MM.1S (cell line): ENCODE data around the gene PAFAH1B2.

ENCODE experiments used
- DNase-seq: peaks from one replicate; pipeline ENCODE4 v3.0.0-alpha.2; 2015
- H2AFZ ChIP-seq: fragments of 300-600 bp; sonication (generic); 2 replicates; pipeline ENCODE4 v1.6.0; 2016; ENCODE audit warnings: antibody characterized with exemption, low read length
- H3F3A ChIP-seq: fragments of 300-600 bp; sonication (generic); 2 replicates; pipeline ENCODE4 v1.6.1; 2016; ENCODE audit warnings: mild to moderate bottlenecking, antibody characterized with exemption, low read length, moderate library complexity, mixed read lengths; ENCODE audit not compliant: insufficient read depth
- H3K27ac ChIP-seq: fragments of 300-600 bp; sonication (generic); 2 replicates; pipeline ENCODE4 v1.5.1; 2016; ENCODE audit warnings: mild to moderate bottlenecking, low read length
- H3K27me3 ChIP-seq: fragments of 300-600 bp; sonication (generic); replicated peaks from 2 replicates; pipeline ENCODE4 v1.6.0; 2016; ENCODE audit warnings: low read length; ENCODE audit not compliant: insufficient read depth
- H3K36me3 ChIP-seq: fragments of 300-600 bp; sonication (generic); replicated peaks from 2 replicates; pipeline ENCODE4 v1.6.1; 2016; ENCODE audit warnings: mild to moderate bottlenecking, low read length, mixed read lengths; ENCODE audit not compliant: insufficient read depth
- H3K4me1 ChIP-seq: fragments of 300-600 bp; sonication (generic); 2 replicates; pipeline ENCODE4 v1.6.1; 2016; ENCODE audit warnings: low read length, mixed read lengths
- H3K4me2 ChIP-seq: fragments of 300-600 bp; sonication (generic); 2 replicates; pipeline ENCODE4 v1.6.0; 2016; ENCODE audit warnings: low read depth, low read length
- H3K4me3 ChIP-seq: fragments of 300-600 bp; sonication (generic); 2 replicates; pipeline ENCODE4 v1.5.1; 2016; ENCODE audit warnings: low read length, mixed read lengths
- H3K79me2 ChIP-seq: fragments of 300-600 bp; sonication (generic); 2 replicates; pipeline ENCODE4 v1.6.1; 2016; ENCODE audit warnings: mixed run types, low read length, mixed read lengths
- H3K9ac ChIP-seq: fragments of 300-600 bp; sonication (generic); 2 replicates; pipeline ENCODE4 v1.6.1; 2016; ENCODE audit warnings: low read length, mixed read lengths
- H3K9me2 ChIP-seq: fragments of 300-600 bp; sonication (generic); replicated peaks from 2 replicates; pipeline ENCODE4 v1.6.1; 2016; ENCODE audit warnings: mild to moderate bottlenecking, low read length, mixed read lengths; ENCODE audit not compliant: insufficient read depth
- H3K9me3 ChIP-seq: fragments of 300-600 bp; sonication (generic); replicated peaks from 2 replicates; pipeline ENCODE4 v1.6.1; 2016; ENCODE audit warnings: mild to moderate bottlenecking, low read length, mixed read lengths; ENCODE audit not compliant: insufficient read depth
- H4K20me1 ChIP-seq: fragments of 300-600 bp; sonication (generic); 2 replicates; pipeline ENCODE4 v1.6.1; 2016; ENCODE audit warnings: mild to moderate bottlenecking, low read length, moderate library complexity, mixed read lengths; ENCODE audit not compliant: insufficient read depth
- CTCF ChIP-seq: fragments of 300-600 bp; sonication (generic); IDR thresholded peaks from 2 replicates; pipeline ENCODE4 v1.5.1; 2016; ENCODE audit warnings: antibody characterized with exemption, low read length, mixed read lengths
- EZH2 ChIP-seq: fragments of 300-600 bp; sonication (generic); optimal IDR thresholded peaks from 2 replicates; pipeline ENCODE3; 2017; ENCODE audit warnings: low read depth, mild to moderate bottlenecking, antibody characterized with exemption, low read length, mixed read lengths
- EZH2phosphoT487 ChIP-seq: fragments of 300-600 bp; sonication (generic); IDR thresholded peaks from 2 replicates; pipeline ENCODE4 v1.6.1; 2018; ENCODE audit warnings: antibody characterized with exemption, low read length

The PAFAH1B2 gene

GRCh38 chr11:117220999-117221774, 77.1 kb downstream of the PAFAH1B2 start:
- Histone ChIP-seq H3K27me3 (no peaks in the 10 kb centered on the region), H2AFZ (no peak overlapping the region), H3K9me3 (no peaks in the 10 kb centered on the region), H3F3A (no peaks in the 10 kb centered on the region), H3K27ac (no peak overlapping the region), H3K4me3 (no peak overlapping the region), H3K36me3 (no peaks in the 10 kb centered on the region; the same call in 1 of the 2 replicates), H3K4me2 (no peak overlapping the region), H4K20me1 (no peaks in the 10 kb centered on the region), H3K9ac (no peak overlapping the region), H3K4me1 (no peaks in the 10 kb centered on the region), H3K79me2 (no peaks in the 10 kb centered on the region), H3K9me2 (no peaks in the 10 kb centered on the region)
- DNase-seq = no peak
- TF ChIP-seq EZH2phosphoT487 (no peak), EZH2 (no peak), CTCF (no peak)

GRCh38 chr11:117221775-117222517, 77.9 kb downstream of the PAFAH1B2 start:
- H3K79me2 ChIP-seq = no peaks in the 10 kb centered on the region
- no peak overlapping the region for H3K4me3 ChIP-seq
- no peaks in the 10 kb centered on the region; the same call in none of the 2 replicates for H3K36me3 ChIP-seq
- no peaks in the 10 kb centered on the region for H4K20me1 ChIP-seq
- no peaks in the 10 kb centered on the region for H3K9me2 ChIP-seq
- H3K9me3 ChIP-seq = no peaks in the 10 kb centered on the region
- no peaks in the 10 kb centered on the region for H3K27me3 ChIP-seq
- H3K4me2 ChIP-seq = no peak overlapping the region
- no peak overlapping the region for H2AFZ ChIP-seq
- no peak overlapping the region for H3K27ac ChIP-seq
- no peak for DNase-seq
- H3F3A ChIP-seq = no peaks in the 10 kb centered on the region
- TF ChIP-seq EZH2 (no peak), CTCF (no peak), EZH2phosphoT487 (no peak)
- H3K4me1 ChIP-seq = no peaks in the 10 kb centered on the region
- H3K9ac ChIP-seq = no peak overlapping the region

GRCh38 chr11:117222991-117223740, 79.1 kb downstream of the PAFAH1B2 start:
- Histone ChIP-seq H4K20me1 (no peaks in the 10 kb centered on the region), H3K27me3 (no peaks in the 10 kb centered on the region), H3K9me2 (no peaks in the 10 kb centered on the region), H3K9ac (no peak overlapping the region), H3K9me3 (no peaks in the 10 kb centered on the region), H3K36me3 (no peaks in the 10 kb centered on the region; the same call in 1 of the 2 replicates), H3K4me1 (no peaks in the 10 kb centered on the region), H3K79me2 (no peaks in the 10 kb centered on the region), H3F3A (no peaks in the 10 kb centered on the region), H3K27ac (no peak overlapping the region), H2AFZ (no peak overlapping the region), H3K4me2 (no peak overlapping the region), H3K4me3 (no peak overlapping the region)
- TF ChIP-seq EZH2 = no peak
- no peak for TF ChIP-seq EZH2phosphoT487
- TF ChIP-seq CTCF = no peak
- DNase-seq = no peak
